GM21515 (cell line): Measurements from ENCODE around the gene OR51E2.

Source experiments
- ATAC-seq: cut with Tn5 transposase; IDR thresholded peaks from one replicate; pipeline ENCODE4 v1.9.1; 2021; ENCODE audit not compliant: unreplicated experiment

The OR51E2 gene

DNA sequence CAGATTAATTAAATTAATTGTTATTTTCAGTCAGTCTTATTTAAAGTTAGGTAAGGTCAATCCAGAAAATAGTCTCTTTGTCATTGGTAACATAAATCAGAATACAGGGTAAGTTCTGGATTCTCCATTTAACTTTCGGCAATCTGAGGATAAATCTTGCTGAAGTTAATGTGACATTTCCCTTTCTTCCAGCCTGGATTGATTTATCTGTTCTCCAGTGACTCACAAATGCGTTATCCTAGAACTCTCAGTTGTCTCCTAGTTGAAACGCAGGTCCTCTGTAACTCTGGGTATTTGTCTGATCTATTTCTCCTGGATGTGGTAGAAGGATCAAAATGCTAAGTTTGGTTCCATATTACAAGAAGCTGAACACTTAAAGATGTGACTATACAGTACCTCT lies 32.9 kb downstream of the OR51E2 start:
- ATAC-seq = no peak

DNA sequence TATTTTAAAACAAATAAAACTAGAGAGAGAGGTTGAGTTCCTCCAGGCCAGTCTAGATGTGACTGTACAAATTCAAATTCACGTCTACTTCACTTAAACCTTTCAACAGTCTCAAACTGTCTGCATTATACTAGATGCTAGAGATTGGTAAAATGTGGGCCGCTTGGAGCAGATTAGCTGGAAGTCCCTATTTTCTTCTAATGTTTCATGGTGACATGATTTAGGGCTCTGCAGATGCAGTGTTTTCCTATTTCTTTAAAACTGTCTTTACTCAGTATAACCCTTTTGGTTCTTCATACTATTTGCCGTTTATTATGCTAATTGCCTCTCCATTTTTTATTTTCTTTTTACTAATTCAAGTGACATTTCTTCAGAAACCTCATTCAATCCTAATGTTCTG lies 33.5 kb downstream of the OR51E2 start:
- ATAC-seq = no peak

DNA sequence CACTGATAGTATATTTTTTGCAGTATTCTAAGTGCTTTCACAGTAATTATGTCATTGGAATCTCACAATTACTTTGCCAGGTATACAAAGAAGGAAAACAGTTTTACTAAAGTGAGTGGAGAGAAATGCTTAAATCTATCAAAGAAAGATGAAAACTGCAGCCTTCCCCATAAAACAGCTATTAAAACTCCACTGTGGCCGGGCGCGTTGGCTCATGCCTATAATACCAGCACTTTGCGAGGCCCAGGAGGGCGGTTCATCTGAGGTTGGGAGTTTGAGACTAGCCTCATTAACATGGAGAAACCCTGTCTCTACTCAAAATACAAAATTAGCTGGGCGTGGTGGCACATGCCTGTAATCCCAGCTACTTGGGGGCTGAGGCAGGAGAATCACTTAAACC lies 34.8 kb downstream of the OR51E2 start:
- ATAC-seq = no peak

DNA sequence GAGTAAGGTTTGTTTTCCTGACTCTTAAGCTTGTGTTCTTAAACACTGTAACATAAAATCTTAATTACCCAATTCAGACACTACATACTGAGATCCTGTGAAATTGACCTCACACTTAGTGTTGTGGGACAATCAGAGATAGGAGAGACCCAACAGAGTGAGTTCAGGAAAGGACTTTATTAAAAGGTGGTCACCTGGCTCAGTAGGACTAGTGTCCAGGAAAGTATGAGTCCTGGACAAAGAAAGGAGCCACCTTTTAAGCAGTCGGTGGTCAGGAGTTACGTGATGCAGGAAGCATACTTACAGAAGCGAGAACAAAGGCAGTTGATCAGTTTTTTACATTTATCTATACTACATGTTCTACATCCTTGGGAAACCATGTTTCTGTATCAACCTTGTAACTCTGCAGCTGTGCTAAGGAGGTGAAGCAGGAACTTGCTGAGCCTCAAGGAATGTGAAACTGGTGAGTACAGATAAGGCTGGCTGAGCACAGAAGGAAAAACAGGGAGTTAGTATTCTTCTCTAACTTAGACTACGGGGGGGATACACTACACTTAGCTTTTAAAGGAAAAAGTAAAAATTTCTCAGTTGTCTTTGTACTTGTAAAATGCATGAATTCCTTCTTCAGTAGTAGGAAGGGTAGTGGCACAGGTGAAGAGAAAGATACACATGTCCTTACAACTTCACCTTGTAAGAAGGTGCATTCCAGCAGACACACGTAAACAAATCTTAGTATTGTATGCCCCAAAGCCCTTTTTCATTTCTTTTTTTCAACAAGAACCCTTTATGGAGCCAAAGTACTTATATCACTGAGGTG lies 38.8 kb downstream of the OR51E2 start:
- no peak for ATAC-seq

DNA sequence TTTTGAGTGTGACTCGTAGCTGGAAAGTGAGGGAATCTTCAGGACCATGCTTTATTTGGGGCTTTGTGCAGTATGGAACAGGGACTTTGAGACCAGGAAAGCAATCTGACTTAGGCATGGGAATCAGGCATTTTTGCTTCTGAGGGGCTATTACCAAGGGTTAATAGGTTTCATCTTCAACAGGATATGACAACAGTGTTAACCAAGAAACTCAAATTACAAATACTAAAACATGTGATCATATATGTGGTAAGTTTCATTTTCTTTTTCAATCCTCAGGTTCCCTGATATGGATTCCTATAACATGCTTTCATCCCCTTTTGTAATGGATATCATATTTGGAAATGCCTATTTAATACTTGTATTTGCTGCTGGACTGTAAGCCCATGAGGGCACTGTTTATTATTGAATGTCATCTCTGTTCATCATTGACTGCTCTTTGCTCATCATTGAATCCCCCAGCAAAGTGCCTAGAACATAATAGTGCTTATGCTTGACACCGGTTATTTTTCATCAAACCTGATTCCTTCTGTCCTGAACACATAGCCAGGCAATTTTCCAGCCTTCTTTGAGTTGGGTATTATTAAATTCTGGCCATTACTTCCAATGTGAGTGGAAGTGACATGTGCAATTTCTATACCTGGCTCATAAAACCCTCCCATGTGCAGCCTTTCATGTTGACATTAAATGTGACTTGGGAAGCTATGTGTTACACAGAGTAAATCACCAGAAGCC lies 42.9 kb downstream of the OR51E2 start:
- ATAC-seq = no peak

DNA sequence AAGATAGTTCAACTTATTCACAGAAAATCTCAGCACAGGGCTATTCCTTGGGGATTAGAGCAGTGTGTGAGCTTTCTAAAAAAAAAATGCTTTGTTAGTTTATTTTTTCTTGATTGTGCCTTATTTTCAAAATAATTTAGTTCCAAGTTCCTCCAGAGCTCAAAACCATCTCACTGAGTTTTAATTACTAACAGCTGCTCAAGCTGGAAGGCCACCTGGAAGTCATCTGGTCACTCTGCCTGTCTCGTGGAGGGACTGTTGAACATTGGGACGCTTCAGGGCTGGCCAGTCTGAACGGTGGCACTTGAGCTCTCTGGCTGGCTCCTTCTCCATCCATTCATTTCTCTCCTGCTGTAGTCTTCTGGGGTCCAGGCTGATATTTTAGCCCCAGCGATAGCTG lies 49.9 kb downstream of the OR51E2 start:
- no peak for ATAC-seq

DNA sequence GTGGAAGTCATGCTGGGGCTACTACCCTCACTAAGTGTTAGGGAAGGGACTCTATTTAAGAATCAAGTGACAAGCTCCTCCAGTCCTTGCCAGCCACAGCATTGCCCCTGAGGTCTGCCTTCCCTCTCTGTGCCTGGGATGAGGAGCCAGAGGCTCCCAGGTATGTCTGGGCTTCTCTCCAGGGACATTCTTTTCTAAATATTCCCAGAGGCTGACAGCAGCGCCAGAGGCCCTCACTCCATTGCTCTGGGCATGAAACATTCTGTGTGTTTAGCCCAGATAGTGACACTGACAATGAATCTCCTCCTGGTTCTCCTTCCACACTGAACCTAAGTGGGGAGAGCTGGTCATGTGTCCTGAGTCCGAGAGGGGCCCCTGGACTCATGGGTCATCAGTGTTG lies 51.7 kb downstream of the OR51E2 start:
- no peak for ATAC-seq

DNA sequence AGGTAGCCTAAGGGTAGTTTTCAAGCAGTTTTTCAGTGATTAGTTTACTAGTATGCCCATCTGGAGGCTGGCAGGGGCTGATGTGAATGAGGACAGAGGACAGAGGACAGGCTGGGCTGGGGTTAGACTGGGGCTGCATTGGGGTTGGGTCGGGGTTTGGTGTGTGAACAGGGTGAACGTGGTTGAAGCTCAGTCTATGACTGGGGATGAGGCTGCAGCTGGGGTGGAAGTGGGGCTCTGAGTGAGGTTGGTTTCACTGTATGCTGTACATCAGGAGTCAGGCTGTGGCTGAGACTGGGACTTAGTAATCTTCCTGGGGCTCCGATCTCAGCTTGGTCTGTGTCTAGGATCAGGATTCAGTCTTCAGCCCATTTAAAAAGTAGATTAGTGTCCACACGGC lies 53.4 kb downstream of the OR51E2 start:
- ATAC-seq = no peak

DNA sequence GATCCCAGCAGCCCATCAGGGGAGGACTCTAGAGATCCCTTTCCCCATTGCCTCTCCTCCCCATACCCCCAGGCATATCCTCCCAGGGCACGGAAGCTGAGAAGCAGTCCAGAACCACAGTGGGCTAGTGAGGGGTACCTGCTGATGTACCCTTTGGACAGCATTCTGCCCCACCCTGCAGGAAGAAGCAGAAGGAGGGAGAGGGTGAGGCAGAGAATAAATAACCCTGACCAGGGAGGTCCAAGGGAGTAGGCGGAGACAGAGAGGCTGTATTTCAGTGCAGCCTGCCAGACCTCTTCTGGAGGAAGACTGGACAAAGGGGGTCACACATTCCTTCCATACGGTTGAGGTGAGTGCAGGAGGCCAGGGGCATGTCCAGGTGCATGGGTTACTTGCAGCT lies 54.0 kb downstream of the OR51E2 start, which contains the start of gene OR51E1:
TSS of gene OR51E1 (plus strand) at position 301 of the 400 bp plus-strand sequence. CDS start 8,545 bp downstream, outside the sequence.
- ATAC-seq = no peak

DNA sequence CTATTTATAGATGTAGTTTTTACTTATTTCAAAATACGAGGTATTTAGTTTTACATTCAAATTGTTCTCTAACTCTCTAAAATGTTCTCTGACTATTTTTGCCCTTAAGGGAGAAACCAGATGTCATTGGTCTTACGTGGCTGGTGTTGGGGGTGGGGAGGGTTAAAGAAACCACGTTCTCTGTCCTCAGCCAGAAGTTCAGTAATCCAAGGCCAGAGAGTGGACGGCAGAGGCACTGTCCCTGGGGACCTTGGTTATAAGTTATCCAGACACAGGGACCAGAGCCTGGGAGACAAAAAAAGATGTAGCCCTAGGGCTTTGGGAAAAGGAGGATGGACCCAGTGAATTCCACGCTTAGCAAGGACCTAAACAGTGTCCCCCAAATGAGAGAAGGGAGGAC lies 54.6 kb downstream of the OR51E2 start:
- ATAC-seq = no peak

DNA sequence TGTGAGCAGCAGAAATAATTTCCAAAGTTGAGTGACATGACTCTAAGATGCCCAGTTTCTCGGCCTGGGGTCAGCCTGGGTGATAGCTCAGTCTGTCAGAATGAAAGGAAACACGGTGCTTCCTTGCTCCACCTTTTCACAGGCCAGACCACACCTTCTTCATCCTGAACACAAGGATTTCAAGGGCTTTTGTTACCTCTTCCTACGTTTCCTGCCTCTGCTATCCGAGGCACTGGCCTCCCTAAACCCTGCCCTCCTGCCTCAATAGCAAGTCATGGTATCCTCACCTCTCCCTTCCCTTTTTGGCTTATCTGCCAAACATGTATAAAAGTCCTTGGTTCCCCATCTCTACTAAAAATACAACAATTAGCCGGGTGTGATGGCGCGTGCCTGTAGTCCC lies 55.6 kb downstream of the OR51E2 start:
- no peak for ATAC-seq

DNA sequence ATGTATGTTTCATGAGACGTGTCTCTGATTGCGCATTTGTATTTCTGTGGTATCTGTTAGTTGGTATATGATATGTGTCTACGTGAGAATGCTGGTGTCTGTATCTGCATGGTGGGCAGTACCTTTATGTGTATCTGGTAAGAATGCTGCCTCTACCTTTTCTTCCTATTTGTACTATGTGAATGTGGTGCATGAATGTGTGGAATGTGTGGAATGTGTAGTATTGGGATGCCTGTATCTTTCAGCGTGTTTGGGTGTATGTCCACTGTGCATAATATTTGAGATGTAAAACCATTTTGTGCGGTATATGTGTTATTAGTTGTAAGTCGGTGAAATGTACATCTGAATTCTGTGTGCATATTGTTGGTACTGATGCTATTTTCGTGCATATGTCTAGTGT lies 56.2 kb downstream of the OR51E2 start:
- no peak for ATAC-seq

DNA sequence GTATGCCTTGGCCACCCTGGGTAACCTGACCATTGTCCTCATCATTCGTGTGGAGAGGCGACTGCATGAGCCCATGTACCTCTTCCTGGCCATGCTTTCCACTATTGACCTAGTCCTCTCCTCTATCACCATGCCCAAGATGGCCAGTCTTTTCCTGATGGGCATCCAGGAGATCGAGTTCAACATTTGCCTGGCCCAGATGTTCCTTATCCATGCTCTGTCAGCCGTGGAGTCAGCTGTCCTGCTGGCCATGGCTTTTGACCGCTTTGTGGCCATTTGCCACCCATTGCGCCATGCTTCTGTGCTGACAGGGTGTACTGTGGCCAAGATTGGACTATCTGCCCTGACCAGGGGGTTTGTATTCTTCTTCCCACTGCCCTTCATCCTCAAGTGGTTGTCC lies 57.7 kb downstream of the OR51E2 start:
- ATAC-seq = no peak

DNA sequence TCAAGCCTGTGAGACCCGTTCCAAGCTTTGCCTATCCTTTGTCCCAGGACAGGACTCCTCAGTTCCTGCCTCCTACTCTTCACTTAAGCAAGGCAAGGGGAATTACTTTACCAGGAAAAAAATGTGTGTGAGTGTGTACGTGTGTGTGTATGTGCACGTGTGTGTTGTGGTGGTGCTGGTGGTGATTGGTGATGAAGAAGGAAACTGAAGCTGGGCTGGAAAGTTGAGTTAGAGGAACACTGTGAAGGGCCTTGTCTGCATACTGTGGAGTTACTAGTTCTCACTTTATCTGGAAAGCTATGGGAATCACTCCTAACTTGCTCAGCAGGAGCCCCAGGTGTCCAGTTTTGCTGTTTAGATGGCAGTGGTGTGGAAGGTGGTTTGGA lies 60.0 kb downstream of the OR51E2 start:
- no peak for ATAC-seq

DNA sequence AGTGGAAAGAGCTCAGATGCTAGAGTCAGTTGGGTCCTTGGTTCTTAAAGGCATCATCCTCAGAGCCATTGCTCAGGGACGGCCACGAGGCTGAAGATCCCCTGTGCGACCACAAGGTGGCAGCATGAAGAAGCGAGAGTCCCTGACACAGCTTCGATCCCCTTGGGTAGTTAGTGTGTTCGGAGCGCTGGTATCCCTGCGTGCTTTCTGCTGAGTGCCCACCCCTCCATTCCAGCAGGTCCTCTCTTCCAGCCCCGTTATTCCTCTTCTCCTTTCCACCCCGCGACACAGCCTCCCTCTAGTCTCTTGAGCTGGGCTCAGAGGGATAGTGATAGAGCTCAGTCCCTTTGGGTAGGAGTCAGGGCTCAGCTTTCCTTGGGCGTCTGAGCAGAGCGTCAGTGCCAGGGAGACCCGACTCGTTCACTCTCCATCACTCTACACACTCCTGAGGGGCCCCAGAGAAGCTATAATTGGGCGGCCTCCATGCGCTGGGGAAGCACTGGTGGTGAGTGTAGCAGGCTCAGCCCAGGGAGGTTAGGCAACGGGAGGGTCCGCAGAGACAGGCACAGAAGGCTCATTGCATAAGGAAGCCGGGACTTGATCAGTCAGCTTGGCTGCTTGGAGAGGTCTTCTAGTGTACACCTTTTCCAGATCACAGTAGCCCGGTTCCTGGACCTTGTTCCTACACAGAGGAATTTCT lies 60.5 kb downstream of the OR51E2 start, which contains the start of gene OR51D1:
TSS of gene OR51D1 (plus strand) at position 516 of the 700 bp plus-strand sequence. CDS start 2,314 bp downstream, outside the sequence.
- peak; percentile 96 for ATAC-seq

DNA sequence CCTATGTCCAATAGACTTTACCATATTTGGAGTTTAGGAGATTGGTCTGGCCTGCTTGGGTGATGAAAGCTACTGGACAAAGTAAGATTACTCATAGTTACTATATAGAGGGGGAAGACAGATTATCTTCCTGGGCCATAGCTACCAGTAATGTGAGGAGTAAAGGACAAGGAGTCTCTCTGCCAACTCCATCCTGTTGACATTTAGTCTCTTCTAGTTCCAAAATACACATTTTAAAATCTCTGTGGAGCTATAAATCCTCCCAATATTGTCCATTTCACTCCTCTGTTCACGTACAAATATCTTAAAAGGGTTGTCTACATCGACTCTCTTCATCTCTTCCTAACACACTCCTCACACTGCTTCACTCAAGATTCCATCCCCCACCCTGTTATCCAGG lies 61.5 kb downstream of the OR51E2 start:
- ATAC-seq = no peak
